ENCODE results near the gene SNUPN. TPM values are rescaled to one million over a fixed set of nuclear protein-coding genes. Genes with fewer than 3 reads are reported as not detected.

SNUPN gene
- polyA plus RNA-seq (2012; ENCODE audit: missing spikeins) = 25.7 TPM

DNA sequence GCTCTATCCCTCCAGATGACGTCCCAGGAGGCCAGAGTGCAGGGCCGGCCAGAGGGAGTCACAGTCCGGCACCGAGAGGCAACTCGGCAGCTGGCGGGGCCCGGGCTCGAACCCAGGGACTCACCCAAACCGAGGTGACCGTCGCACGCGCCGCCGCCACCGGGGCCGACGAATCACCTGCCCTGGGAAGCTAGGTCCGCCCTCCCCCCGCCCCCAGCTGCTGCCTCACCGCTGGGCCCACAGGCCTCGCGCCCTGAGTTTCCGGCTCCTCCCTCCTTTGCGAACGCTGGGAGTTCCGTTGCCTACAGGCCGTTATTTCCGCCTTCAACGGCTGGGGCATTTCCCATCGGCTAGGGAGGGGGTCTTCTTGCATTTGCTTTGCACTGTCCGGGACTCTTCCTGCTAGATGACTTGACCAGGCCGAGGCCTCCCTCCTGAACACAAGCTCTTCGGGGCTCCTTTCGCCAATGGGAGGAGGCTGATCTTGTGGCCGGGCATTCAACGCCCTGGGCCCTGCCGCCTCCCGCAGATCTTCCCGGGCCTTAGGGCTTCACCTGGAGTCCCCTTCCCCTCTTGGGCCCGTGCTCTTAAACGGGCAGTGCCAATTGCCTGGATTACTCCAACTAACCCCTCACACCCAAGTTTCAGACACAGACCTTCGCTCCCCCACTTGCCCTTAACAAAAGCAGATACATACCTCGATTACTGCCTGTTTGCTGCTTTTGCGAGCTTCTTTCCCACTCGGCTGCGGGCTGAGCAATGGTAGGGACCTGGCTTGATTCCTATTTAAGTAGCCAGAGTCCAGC lies at the start of gene SNUPN:
TSS of gene SNUPN (minus strand) at position 184 of the 806 bp plus-strand sequence. CDS start 4,674 bp downstream, outside the sequence.
- DNase-seq (ENCODE audit: insufficient read length) (peak; percentile 98), FAIRE-seq (peak; percentile 90)
- TF ChIP-seq TAF1 (IDR thresholded peaks at IDR 0.05; ENCODE audit: borderline replicate concordance, low read depth, low read length) (peak; percentile 36; the same call in 1 of the 2 replicates), POLR2A (IDR thresholded peaks at IDR 0.05; ENCODE audit: low read depth, low read length) (peak; percentile 83), POLR2AphosphoS5 (IDR thresholded peaks at IDR 0.05; ENCODE audit: low read depth, low read length) (peak; percentile 73)

DNA sequence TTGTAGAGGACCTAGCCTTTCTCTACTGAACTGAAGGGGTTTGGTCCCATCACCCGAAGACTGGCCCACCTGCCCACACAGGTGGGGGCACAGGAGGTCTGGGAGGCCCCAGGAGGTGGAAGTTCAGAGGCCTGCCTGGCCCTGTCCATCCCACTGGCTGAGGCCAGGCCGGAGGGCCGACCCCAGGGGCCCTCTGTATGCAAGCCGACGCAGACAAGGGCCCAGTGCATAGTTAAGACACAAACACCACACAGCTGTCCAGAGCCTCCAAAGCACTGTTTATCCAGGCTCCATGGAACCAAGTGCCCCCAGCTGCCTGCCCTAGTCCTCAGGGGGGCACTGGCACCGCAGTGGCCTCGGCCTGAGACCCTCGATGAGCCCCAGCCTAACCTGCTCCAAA lies 48.8 kb upstream of the SNUPN start:
- DNase-seq (ENCODE audit: insufficient read length) = no peak
- FAIRE-seq = no peak
- TF ChIP-seq TAF1 (IDR thresholded peaks at IDR 0.05; ENCODE audit: borderline replicate concordance, low read depth, low read length) (no peak), POLR2A (IDR thresholded peaks at IDR 0.05; ENCODE audit: low read depth, low read length) (no peak), POLR2AphosphoS5 (IDR thresholded peaks at IDR 0.05; ENCODE audit: low read depth, low read length) (no peak)

DNA sequence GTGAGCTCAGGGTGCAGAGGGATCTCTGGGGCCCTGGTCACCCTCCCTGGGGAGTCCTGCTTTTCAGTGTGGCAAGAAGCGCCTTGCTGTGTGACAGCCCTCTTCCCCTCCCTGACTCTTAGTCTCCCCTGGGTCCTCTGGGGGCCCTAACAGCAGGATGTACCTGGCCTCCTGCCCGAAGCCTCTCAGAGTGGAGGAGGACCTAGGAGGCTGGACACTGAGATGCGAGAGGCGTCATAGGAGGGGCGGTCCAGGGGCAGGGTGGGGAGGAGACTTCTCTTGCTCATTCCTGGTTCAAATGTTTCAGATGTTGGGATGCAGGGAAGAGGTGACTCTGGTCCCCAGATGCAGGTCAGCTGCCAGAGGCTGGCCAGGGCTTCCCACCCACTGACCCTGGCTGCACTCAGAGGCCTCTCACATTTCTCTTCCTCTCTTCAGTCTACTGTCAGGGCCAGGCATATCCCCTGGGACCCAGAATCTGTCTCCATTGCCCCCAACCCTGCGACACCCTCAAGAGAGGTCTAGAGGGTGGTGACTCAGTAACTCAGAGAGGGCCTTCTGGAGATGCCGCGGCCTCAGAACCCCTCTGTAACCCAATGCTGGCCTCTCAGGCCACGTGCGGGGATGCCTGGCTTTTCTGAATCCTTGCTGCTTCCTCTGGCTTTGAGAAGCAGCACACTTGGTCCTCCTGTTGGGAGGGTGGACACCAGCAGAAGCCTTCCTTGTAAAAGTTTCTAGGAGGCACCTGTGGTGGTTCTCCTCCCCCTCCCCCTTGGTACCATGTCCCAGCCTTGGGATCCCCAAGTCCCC lies 48.1 kb upstream of the SNUPN start:
- TF ChIP-seq TAF1 (IDR thresholded peaks at IDR 0.05; ENCODE audit: borderline replicate concordance, low read depth, low read length) (no peak), POLR2AphosphoS5 (IDR thresholded peaks at IDR 0.05; ENCODE audit: low read depth, low read length) (no peak), POLR2A (IDR thresholded peaks at IDR 0.05; ENCODE audit: low read depth, low read length) (no peak)
- FAIRE-seq (no peak), DNase-seq (ENCODE audit: insufficient read length) (no peak)

DNA sequence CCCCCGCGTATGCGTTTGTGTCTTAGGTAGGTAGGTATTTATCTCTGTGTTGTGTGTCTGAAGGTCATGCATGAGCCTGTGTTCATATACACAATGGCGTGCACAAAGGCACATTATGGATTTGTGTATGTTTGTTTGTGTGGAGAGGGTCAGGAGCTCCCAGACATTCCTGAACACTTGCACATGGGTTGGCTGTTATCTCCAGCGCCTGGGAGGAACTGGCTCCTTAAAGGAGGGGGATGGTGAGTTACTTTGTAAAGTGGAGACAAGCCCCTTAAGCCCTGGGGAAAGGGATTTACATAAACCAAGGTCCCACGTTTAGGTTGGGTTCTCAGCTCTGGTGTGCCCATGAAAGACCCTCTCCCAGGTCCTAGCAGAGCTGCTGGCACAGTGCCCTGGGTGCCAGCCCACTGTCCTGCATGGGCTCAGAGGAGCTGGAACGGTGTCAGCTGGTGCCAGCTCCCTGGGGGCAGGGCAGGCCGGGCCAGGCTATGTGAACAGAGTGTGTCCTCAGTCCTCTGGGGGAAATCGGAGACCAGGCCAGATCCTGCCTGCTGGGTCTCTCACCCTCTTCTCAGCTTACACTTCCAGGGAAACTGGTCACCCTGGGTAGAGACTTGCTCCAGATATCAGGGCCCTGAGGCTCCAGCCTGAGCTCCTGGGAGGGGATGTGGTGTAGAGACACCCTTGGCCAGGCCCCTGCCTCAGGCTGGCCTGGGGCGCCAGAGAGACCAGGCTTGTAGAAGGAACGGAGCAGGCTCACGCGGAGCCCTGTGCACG lies 47.3 kb upstream of the SNUPN start:
- TF ChIP-seq POLR2AphosphoS5 (IDR thresholded peaks at IDR 0.05; ENCODE audit: low read depth, low read length) (no peak), TAF1 (IDR thresholded peaks at IDR 0.05; ENCODE audit: borderline replicate concordance, low read depth, low read length) (no peak)
- FAIRE-seq (no peak), DNase-seq (ENCODE audit: insufficient read length) (no peak)

DNA sequence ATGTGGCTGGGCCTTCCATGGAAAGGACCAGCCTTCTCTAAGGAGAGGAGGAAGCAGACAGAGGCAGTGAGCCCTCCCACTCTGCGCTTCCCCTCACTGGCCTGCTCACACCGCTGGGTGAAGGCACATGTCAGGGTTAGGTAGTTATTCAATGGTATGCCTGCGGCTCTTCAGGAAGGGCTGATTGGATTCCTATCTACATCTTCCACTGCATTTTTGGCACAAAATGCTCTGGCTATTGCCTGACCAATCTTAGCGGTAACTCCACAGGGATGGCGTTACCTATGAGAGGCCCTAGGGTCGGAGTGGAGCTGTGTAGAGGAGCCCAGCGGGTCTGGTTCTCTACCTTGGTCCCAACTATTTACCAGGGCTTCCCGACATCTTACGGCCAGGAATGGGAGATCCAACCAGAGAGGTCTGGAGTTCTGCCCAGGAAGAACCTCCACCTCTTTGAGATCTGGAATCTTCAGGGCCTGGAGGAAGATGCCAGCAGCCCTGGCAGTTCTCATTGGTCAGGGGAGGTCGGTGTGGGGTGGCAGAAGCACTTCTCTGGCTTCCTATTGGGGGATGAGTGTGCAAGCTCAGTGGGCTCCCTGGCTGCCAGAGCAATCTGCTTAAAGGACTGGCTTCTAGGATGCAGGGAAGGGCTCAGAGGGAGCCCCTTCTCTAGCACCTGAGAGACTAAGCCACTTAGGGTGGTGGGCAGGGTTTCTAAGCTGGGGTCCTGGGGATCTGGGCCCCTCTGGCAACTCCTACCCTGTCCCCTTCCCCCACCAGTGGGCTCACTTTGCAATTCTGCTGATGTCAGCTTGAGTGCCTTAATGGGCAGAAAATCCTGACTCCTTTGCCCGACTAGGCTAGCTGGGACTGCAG lies 46.4 kb upstream of the SNUPN start:
- TF ChIP-seq TAF1 (IDR thresholded peaks at IDR 0.05; ENCODE audit: borderline replicate concordance, low read depth, low read length) (no peak), POLR2AphosphoS5 (IDR thresholded peaks at IDR 0.05; ENCODE audit: low read depth, low read length) (no peak), POLR2A (IDR thresholded peaks at IDR 0.05; ENCODE audit: low read depth, low read length) (no peak)
- FAIRE-seq (no peak), DNase-seq (ENCODE audit: insufficient read length) (no peak)

DNA sequence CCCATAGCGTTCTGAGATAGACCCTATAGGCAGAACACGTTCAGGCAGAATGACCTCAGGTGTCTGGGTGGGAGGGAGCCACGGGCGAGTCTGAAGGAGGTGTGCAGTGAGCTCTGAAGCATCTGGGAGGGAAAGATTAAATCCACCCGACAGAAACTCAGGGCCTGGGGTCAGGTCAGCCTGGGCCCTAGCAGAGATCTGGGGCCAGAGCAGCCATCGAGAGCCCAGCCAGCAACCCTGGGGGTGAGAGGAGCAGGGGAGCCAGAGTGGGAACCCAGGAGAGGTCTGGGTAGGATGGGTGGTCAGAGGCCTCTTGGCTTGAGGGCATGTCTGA lies 44.3 kb upstream of the SNUPN start:
- no peak for FAIRE-seq
- no peak for DNase-seq (ENCODE audit: insufficient read length)
- no peak for TF ChIP-seq POLR2A (IDR thresholded peaks at IDR 0.05; ENCODE audit: low read depth, low read length)

DNA sequence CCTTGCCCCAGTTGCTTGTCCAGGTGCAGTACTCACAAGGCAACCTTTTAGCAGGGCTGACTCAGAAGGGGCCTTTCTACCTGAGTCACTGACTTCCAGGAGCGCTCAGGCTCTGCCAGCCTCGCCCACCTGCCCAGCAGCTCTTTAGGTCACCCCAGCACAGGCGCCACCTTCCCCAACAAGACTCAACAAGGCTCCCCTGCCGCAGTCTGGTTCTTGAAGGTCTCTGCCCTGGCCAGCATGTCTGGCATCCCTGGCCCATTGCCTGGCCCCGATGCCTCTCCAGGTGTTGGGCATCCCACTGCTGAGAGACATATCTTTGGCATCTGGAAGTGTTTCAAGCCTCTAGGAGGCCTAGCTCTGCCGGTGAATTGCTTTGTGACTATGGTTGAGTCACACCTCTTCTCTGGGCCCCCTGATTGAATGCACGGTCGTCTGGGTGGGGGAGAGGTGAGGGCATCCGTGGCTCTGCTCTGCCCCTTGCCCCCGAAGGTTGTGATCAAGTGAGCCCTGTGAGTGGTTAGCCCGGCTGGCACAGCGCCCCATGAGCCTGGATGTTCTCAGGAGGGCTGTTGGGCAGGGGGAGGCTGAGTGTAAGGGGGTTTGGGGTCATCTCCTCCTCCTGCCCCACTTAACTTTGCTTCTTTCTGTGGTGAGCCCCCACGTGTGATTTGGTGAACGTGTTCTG lies 43.8 kb upstream of the SNUPN start:
- DNase-seq (ENCODE audit: insufficient read length) = no peak
- FAIRE-seq = no peak
- TF ChIP-seq TAF1 (IDR thresholded peaks at IDR 0.05; ENCODE audit: borderline replicate concordance, low read depth, low read length) (no peak), POLR2AphosphoS5 (IDR thresholded peaks at IDR 0.05; ENCODE audit: low read depth, low read length) (no peak), POLR2A (IDR thresholded peaks at IDR 0.05; ENCODE audit: low read depth, low read length) (no peak)

DNA sequence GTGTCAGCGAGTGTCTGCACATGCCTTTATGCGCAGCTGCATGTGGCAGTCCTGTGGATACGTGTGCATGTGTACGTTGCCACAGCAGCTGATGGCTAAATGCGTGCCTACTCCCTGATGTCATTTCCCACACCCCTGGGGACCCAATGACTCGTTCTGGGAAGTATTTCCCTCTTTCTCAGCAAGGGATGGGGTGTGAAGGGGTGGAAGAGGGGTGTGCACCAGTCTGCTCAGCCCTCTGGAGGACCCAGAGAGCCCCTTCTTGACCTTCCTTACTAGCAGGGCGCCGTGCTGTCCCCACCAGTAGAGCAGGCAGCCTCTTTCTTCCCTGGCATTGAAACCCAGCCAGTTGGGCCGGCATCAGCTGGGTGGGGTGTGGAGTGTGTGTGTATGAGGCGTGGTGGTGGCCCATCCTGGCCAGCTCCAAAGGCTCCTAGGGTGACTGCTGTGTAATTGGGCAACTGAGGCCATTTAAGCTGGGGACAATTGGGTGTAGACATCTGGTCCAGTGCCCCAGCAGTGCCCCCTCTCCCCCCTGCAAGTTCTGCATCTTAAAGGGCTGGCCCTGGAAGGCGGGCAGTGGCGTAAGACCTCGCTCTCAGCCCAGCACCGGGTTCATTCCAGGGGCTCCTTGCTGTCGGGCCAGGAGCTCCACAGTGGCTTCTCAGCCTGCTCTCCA lies 41.4 kb upstream of the SNUPN start:
- no peak for TF ChIP-seq TAF1 (IDR thresholded peaks at IDR 0.05; ENCODE audit: borderline replicate concordance, low read depth, low read length)
- FAIRE-seq (no peak), DNase-seq (ENCODE audit: insufficient read length) (no peak)

DNA sequence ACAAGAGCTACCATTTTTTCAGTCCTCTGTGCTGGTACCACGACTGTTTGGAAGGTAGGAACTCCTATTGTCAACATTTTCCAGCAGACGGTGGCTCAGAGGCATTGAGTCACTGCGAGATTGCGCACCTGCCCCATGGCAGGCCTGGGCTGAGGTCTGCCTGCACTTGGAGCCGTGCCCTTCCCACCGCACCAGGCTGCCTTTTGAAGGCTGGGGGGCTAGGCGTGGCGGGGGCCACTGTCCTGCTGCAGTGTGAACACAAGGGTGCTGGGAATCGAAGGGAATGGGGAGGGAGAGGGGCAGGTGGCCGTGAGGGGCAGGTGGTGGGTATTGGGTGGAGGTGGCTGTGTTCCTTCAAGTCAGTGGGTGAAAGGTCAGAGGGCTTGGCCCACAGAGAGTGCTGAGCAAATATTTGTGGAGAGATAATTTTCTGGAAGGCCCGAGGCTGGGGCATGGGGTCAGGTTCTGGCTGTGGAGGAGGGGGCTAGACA lies 38.5 kb upstream of the SNUPN start:
- DNase-seq (ENCODE audit: insufficient read length) (no peak), FAIRE-seq (no peak)

More for the DNA sequence above, 38.5 kb upstream of the SNUPN start:
- no peak for TF ChIP-seq POLR2AphosphoS5 (IDR thresholded peaks at IDR 0.05; ENCODE audit: low read depth, low read length)
- no peak for TF ChIP-seq POLR2A (IDR thresholded peaks at IDR 0.05; ENCODE audit: low read depth, low read length)
- TF ChIP-seq TAF1 (IDR thresholded peaks at IDR 0.05; ENCODE audit: borderline replicate concordance, low read depth, low read length) = no peak
